Cardiac fibroblast (primary cell): Measurements from ENCODE around the gene CTPS1.

Experiments used
- DNase-seq, 2 donors: peaks; one replicate each; pipeline versions ENCODE4 v3.0.0 to v3.0.0-alpha.2; 2010; ENCODE audit warnings: low read depth in 2 of 2
- H3K4me3 ChIP-seq, 2 donors: replicated peaks in 1 of 2; 1 replicate in 1 of 2; 2 replicates in 1 of 2; pipeline ENCODE4 v1.5.1; 2011; ENCODE audit warnings: low read depth in 2 of 2, low read length in 2 of 2, mild to moderate bottlenecking in 2 of 2, moderate library complexity in 1 of 2
- TF ChIP-seq, protein P1 (sequence below): IDR thresholded peaks from one replicate; pipeline ENCODE4 v1.5.1; 2011; ENCODE audit warnings: low read depth, mild to moderate bottlenecking, low read length, inconsistent platforms

Gene CTPS1

DNA sequence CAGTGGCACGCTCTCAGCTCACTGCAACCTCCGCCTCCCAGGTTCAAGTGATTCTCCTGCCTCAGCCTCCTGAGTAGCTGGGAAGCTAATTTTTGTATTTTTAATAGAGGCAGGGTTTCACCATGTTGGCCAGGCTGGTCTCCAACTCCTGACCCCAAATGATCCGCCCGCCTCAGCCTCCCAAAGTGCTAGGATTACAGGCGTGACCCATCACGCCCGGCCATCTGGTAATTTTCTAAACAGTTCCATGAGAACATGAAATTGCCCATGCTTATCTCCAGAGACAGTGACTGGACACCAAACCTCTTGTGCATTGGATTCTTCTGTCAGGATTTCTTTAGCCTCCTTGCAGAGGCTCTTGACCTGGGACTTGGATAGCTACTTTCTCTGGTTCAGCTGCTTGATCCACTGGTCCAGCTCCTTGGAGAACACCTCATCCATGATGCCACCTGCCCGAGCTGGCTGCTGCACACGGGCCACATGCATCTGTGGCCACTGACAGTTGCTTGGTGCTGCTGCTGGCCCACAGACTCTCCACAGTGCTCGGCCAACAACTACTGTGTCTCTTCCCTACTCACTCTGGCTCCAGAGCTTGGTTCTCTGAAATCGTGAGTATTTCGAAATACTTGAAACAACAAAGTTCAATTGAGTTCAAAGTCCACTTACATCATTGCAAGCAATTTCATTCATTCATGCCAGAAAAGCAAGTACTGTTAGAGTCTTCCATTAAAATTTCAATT lies 40.0 kb upstream of the CTPS1 start:
- TF ChIP-seq, protein P1, sequence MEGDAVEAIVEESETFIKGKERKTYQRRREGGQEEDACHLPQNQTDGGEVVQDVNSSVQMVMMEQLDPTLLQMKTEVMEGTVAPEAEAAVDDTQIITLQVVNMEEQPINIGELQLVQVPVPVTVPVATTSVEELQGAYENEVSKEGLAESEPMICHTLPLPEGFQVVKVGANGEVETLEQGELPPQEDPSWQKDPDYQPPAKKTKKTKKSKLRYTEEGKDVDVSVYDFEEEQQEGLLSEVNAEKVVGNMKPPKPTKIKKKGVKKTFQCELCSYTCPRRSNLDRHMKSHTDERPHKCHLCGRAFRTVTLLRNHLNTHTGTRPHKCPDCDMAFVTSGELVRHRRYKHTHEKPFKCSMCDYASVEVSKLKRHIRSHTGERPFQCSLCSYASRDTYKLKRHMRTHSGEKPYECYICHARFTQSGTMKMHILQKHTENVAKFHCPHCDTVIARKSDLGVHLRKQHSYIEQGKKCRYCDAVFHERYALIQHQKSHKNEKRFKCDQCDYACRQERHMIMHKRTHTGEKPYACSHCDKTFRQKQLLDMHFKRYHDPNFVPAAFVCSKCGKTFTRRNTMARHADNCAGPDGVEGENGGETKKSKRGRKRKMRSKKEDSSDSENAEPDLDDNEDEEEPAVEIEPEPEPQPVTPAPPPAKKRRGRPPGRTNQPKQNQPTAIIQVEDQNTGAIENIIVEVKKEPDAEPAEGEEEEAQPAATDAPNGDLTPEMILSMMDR: no peak
- DNase-seq: peak; percentile 86 to 90
- H3K4me3 ChIP-seq: no peak overlapping the region

DNA sequence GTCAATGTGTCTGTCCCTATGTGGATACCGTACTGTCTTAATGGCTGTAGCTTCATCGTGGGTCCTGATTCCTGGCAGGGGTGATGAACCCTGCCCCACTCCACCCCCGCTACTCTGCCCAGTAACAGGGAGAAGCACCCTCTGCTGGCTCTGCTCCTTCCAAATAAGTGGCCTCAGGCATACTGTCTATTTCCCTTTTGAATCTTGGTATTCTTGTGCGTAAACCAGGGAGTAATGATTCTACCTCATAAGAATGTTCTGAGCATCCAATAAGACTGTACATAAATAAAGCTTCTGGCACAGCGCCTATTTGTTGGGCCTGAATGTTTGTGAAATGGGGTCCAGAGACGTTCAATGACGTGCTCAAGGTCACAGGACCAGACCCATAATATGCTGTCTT lies 35.2 kb upstream of the CTPS1 start:
- TF ChIP-seq, protein P1: peak; percentile 33
- no peak overlapping the region for H3K4me3 ChIP-seq
- peak; percentile 96 to 98 for DNase-seq

DNA sequence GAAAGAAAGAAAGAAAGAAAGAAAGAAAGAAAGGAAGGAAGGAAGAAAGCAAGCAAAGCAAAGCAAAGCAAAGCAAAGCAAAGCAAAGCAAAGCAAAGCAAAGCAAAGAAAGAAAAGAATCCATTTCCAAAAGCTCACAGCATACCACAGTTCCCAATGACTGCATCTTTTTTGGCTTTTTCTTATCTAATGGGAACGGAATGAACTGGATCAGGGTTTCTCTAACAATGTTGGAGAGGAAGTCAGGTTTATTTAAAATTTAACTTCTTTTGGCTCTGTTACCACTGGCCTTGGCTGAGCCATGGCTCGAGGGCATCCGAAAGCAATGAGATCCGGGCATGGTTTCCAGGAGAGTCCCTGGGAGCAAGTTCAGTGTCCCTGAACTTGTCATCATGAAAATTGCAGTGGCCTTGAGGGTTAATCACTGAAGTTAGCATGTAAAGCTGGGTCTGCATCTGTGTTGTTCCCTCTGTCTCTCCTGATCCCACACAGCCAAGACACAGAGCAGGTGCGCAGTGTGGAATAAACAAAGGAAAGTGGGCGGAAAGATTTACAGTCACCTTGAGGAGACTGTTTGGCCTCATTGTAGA lies 34.6 kb upstream of the CTPS1 start:
- H3K4me3 ChIP-seq: no peak overlapping the region
- TF ChIP-seq, protein P1: no peak
- DNase-seq: peak; percentile 71 to 79

DNA sequence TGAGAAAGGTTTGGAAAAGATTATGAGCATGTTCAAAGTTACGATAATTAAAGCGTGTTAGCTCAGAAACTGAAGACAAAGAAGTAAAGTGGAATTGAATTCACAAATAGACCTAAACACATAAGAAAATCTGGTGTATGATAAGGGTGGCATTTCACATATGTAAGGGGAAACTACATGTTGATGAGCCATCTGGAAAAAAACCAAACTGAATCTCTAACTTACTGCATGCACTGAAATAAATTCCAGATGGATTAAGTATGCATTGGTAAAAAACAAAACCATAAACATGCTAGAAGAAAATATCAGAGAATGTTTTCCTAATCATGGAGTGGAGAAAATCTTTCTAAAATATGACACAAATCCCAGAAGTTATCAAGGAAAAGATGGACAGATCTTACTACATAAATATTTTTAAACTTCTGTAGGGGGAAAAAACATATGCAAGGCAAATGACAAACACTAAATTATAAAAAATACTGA lies 34.0 kb upstream of the CTPS1 start:
- TF ChIP-seq, protein P1: no peak
- peak; percentile 36 to 44 for DNase-seq
- H3K4me3 ChIP-seq: no peak overlapping the region

DNA sequence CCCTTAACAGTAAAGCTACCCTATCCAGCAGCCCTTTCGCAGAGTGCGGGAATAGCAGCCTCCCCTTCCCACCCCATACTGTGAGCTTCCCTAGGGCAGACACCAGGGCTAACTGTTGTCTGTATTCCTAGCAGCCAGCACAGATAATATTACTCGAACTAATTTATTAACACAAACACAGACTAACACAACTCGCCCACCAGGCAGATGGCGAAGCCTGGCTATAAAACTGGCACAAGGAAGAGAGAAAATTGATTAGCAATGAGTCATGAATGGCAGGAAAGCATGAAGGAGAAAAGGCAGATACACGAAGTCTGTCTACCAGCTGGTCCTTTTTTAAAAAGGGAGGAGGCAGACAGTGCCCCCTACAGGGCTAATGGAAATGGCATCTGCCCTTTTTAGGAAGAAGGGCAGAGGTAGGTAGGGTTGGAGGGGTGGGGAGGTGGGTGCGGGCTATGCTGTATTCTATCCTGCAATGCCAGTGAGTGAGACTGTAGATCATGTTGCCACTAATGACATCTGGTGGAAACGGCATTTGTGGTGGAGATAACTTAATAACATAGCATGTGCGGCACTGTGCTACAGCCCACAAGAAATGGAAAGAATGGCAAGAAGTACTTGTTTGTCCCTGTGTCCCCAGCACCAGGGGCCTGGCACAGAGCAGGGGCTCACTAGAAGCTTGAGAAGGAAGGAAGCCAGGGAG lies 30.6 kb upstream of the CTPS1 start:
- TF ChIP-seq, protein P1: peak; percentile 81
- DNase-seq: peak; percentile 76 to 88
- H3K4me3 ChIP-seq: no peak overlapping the region

DNA sequence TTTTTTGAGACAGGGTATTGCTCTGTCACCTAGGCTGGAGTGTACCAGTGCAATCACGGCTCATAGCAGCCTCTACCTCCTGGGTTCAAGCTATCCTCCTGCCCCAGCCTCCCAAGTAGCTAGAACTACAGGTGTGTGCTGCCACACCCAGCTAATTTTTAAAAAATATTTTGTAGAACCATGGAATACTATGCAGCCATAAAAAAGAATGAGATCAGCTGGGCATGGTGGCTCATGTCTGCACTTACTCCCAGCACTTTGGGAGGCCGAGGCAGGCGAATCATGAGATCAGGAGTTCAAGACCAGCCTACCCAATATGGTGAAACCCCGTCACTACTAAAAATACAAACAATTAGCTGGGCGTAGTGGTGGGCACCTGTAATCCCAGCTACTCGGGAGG lies 29.9 kb upstream of the CTPS1 start:
- TF ChIP-seq, protein P1: no peak
- no peak overlapping the region for H3K4me3 ChIP-seq

More for the DNA sequence above, 29.9 kb upstream of the CTPS1 start:
- no peak for DNase-seq
